ENCODE measurements around the gene NECTIN2. TPM values are rescaled to one million over a fixed set of nuclear protein-coding genes. Genes with fewer than 3 reads are reported as not detected.

NECTIN2 gene
- total RNA-seq, 1 donor from 2014 or later: 240 TPM

DNA sequence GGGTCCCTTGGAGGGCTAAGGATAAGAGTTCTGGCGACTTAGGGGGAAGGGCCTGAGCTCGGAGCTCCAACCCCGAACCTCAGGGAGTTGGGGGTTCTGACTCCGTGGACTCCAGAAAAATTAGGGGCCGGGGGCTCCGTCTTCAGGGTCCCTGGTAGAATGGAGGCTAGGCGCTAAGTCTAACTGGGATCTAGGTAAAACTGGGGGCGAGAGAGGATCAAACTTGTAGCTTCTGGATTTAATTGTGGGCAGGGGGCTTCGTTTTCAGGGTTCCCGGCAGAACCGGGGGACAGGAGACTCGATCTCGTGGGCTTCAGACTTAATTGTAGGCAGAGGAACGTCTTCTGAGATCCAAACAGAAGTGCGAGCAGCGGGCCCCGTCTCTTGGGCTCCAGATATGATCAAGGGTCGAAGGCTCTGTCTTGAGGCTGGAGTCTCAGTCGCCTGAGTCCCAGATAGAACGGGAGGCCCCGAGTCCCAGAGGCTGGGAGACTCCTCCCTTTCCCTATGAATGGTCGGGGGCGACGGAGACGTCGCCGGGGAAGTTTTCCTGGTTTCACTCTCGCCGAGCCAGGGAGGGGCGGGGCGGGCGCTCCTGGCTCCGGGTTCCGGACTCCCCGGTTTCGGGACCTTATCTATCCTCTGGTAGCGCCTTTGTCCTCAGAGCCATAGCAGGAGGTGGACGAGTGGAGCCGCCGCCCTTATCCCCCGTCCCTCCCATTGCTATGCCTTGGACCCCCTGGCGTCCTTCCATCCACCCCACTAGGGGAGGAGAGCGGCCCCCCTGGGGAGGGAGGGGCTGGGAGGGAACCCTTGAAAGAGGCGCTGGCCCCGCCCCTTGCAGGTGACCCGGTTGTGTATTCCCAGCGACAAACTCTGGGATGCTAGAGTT lies 1.3 kb downstream of the NECTIN2 start:
- no peaks in the 10 kb centered on the region for H3K27me3 ChIP-seq (ENCODE audit: control insufficient read depth, insufficient read depth, low read length)
- peak overlapping the region; percentile 83 for H3K4me3 ChIP-seq (ENCODE audit: low read depth, low read length)
- TF ChIP-seq, protein P1, sequence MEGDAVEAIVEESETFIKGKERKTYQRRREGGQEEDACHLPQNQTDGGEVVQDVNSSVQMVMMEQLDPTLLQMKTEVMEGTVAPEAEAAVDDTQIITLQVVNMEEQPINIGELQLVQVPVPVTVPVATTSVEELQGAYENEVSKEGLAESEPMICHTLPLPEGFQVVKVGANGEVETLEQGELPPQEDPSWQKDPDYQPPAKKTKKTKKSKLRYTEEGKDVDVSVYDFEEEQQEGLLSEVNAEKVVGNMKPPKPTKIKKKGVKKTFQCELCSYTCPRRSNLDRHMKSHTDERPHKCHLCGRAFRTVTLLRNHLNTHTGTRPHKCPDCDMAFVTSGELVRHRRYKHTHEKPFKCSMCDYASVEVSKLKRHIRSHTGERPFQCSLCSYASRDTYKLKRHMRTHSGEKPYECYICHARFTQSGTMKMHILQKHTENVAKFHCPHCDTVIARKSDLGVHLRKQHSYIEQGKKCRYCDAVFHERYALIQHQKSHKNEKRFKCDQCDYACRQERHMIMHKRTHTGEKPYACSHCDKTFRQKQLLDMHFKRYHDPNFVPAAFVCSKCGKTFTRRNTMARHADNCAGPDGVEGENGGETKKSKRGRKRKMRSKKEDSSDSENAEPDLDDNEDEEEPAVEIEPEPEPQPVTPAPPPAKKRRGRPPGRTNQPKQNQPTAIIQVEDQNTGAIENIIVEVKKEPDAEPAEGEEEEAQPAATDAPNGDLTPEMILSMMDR (IDR thresholded peaks at IDR 0.05; ENCODE audit: insufficient read depth, low read length, poor library complexity, severe bottlenecking): no peak
- DNase-seq (ENCODE audit: low read depth): no peak
- peaks cover 2% of the 10 kb centered on the region for H3K36me3 ChIP-seq (ENCODE audit: control insufficient read depth, insufficient read depth, low read length)

DNA sequence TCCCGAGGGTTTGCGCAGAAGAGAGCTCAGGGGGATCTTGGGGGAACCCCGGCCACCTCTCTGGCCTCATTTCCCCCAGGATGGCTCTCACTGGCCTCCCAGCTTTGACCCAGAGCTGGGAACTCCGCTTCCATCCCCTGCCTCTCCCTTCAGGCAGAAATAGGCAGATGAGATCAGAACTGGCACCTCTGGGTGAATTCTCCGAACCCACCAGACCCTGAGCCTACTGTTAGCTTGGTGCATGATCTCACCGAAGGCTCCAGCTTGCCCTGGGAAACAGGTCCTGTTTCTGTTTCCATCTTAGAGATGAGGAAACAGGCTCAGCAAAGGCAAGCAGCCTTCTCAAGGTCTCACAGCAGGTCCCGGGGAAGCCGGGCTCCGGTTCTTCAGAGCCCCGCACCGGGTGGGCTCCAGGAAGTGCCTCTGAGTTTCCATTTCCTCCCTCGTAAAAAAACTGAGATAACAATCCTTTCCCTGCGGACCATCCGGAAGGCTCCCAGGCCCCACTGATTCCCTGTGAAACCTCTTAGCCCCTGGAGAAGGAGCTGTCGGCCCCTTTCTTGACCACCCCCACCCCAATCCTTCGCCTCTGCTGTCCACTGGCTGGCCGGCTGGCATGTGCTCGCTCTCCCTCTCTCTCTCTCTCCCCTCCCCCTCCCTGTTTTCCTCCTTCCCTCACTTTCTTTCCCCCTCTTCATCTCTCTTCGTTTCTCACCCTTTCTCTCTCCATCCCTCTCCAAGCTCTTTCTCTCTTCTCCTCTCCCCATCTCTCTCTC lies 2.1 kb downstream of the NECTIN2 start:
- peak; percentile 55 for DNase-seq (ENCODE audit: low read depth)
- TF ChIP-seq, protein P1 (IDR thresholded peaks at IDR 0.05; ENCODE audit: insufficient read depth, low read length, poor library complexity, severe bottlenecking): peak; percentile 4
- H3K27me3 ChIP-seq (ENCODE audit: control insufficient read depth, insufficient read depth, low read length): no peaks in the 10 kb centered on the region

DNA sequence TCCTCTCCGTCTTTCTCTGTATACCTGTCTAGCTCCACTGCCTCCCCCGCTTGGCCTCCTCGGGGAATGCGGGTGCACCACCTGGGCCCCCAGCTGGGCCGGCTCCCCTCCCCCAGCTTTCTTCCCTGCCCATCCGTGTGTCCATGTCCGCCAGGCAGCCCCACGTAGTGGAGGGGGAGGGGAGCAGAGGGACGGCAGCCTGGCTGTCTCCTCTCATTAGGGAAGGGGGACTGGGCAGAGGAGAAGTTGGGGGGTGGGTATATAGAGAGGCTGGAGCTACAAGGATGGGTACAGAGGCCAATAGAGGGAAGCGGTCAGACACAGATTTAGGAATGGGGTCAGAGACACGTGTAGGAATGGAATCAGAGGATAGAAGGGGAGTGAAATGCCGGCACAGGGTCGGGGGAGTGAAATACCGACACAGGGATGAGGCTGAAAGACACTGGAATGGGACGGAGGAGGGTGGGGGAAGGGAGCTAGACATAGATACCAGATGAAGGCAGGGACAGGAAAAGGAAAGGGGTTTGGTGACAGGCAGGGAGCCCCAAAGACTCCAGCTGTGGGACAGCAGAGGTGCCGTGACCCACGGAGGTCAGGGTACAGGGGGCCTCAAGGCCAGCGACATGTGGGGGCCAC lies 2.8 kb downstream of the NECTIN2 start:
- Histone ChIP-seq H3K36me3 (ENCODE audit: control insufficient read depth, insufficient read depth, low read length) (peaks cover 2% of the 10 kb centered on the region), H3K27me3 (ENCODE audit: control insufficient read depth, insufficient read depth, low read length) (no peaks in the 10 kb centered on the region), H3K4me3 (ENCODE audit: low read depth, low read length) (peak overlapping the region; percentile 83)
- TF ChIP-seq, protein P1 (IDR thresholded peaks at IDR 0.05; ENCODE audit: insufficient read depth, low read length, poor library complexity, severe bottlenecking): no peak
- no peak for DNase-seq (ENCODE audit: low read depth)

More for the DNA sequence above, 2.1 kb downstream of the NECTIN2 start:
- peaks cover 2% of the 10 kb centered on the region for H3K36me3 ChIP-seq (ENCODE audit: control insufficient read depth, insufficient read depth, low read length)
- H3K4me3 ChIP-seq (ENCODE audit: low read depth, low read length): peak overlapping the region; percentile 83

DNA sequence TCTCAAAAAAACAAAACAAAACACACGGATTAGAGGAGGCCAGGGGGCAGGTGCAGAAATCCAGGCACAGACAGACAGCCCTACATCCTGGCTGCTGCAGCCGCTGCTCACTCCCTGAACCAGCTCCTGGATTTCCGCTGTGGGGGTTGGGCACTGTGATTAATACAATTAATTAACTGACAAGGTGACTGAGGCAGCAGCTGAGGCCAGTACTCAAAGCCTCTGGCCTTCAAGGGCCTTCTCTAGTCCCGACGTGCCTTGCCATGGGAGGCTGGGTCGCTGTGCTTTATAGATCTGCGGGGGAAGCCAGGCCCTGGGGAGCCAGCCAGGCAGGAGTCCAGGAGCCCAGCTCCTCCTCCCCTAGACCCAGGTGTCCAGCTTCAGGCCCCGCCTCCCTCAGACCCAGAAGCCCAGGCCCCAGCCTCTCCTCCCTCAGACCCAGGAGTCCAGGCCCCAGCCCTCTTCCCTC lies 4.6 kb downstream of the NECTIN2 start:
- Histone ChIP-seq H3K36me3 (ENCODE audit: control insufficient read depth, insufficient read depth, low read length) (peaks cover 2% of the 10 kb centered on the region), H3K4me3 (ENCODE audit: low read depth, low read length) (no peak overlapping the region), H3K27me3 (ENCODE audit: control insufficient read depth, insufficient read depth, low read length) (no peaks in the 10 kb centered on the region)
- DNase-seq (ENCODE audit: low read depth): no peak
- TF ChIP-seq, protein P1 (IDR thresholded peaks at IDR 0.05; ENCODE audit: insufficient read depth, low read length, poor library complexity, severe bottlenecking): no peak

DNA sequence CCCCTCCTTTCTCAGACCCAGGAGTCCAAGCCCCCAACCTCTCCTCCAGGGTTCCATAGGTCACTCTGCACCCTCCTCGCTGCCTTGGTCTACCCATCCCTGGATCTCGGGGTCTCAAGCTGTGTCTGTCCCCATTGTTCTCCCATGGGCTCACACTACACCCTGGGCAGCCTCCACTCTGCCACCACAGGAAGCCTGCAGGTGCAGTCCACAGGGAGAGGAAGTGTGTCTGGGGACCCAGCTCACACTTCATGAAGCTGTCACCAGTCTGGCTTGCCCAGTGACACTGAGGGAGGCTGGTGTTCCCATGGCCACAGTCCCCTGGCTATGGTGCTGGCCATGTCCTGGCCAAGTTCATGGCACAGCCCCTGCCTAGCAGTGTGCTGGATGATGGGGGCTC lies 5.3 kb downstream of the NECTIN2 start:
- TF ChIP-seq, protein P1 (IDR thresholded peaks at IDR 0.05; ENCODE audit: insufficient read depth, low read length, poor library complexity, severe bottlenecking): no peak
- no peak for DNase-seq (ENCODE audit: low read depth)
- Histone ChIP-seq H3K27me3 (ENCODE audit: control insufficient read depth, insufficient read depth, low read length) (no peaks in the 10 kb centered on the region), H3K4me3 (ENCODE audit: low read depth, low read length) (no peak overlapping the region), H3K36me3 (ENCODE audit: control insufficient read depth, insufficient read depth, low read length) (peaks cover 2% of the 10 kb centered on the region)

Measured in kidney epithelial cell (primary cell).